NT2/D1 (cell line): ENCODE results near the gene CACNA2D3.

Source experiments
- SUZ12 ChIP-seq: IDR thresholded peaks from 2 replicates; pipeline ENCODE4 v1.6.1; 2011; ENCODE audit not compliant: insufficient read length, insufficient read depth; ENCODE audit errors: extremely low read depth
- YY1 ChIP-seq: IDR thresholded peaks from 2 replicates; pipeline ENCODE4 v1.6.1; 2011; ENCODE audit not compliant: insufficient read length, insufficient read depth

DNA sequence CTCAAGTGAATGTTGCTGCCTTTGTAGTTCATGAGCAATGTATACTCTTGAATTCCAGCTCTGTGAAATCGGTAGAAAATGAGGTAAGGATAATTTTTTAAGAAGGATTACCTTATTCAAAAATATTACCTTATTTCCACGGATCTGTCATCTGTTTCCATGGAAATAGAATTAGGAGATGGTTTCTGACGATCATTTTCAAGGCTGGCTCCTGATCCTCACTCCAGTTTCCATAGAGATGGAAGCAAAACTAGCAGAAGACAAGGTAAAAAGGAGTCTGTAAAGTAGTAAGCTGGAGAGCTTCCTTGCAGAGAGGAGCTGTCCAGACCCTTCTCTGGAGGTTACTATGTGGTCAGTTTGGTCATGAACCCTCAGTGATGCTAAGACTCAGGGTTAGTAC is 55.5 kb downstream of the CACNA2D3 start:
- no peak for TF ChIP-seq YY1
- TF ChIP-seq SUZ12, result no peak
